ENCODE measurements around the gene KCNIP3.

KCNIP3 gene

DNA sequence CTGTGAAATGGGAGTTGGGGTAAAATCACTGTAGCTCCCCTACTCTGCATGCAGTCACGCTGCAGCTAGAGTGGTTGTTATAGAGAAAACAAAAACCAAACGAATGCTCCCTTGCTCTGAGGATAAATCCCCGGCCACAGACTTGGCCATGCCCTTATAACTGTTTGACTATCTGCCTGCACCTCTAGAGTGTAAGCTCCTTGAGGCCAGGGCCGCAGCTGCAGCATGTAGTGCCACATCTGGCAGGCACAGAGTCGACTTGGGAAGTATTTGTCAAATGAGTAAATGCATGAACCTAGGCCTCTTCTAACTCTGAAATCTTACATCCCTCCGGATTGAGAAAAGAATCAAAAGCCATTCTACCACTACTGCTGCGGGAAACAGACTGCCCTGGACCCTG, 35.9 kb downstream of the KCNIP3 start:
- POLR2A ChIA-PET, result no interaction called here
- no peak for DNase-seq (ENCODE audit: extremely low spot score)
- CTCF ChIA-PET, result interaction anchor here (1.8 kb wide), 1 partner anchor 13 kb away, joined by 5 read pairs; no protein-coding TSS in a partner anchor
- TF ChIP-seq FOXA1 (IDR thresholded peaks at IDR 0.05), result no peak
- TF ChIP-seq, protein P1, sequence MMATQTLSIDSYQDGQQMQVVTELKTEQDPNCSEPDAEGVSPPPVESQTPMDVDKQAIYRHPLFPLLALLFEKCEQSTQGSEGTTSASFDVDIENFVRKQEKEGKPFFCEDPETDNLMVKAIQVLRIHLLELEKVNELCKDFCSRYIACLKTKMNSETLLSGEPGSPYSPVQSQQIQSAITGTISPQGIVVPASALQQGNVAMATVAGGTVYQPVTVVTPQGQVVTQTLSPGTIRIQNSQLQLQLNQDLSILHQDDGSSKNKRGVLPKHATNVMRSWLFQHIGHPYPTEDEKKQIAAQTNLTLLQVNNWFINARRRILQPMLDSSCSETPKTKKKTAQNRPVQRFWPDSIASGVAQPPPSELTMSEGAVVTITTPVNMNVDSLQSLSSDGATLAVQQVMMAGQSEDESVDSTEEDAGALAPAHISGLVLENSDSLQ (IDR thresholded peaks at IDR 0.05), result no peak

DNA sequence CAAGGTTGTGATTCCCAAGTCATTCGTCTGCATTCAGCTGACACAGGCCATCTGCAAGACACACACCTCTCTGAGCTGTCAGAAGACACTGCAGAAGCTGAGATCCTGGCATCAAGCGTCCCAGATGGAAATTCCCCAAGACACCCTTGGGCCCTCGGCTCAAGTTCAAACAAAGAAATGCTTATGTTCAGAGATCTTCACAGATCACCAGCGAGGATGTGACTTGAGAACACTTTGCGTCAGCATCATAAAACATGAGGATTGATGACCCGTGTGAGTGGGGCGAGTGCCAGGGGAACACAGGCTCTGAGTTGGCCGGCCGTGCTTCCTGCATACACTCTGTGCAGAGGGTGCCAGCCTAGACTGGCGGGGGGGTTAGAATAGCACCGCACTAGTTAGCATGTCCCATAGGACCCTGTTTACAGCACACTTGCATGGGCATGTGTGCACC, 36.8 kb downstream of the KCNIP3 start:
- peak; percentile 60 for DNase-seq (ENCODE audit: extremely low spot score)

DNA sequence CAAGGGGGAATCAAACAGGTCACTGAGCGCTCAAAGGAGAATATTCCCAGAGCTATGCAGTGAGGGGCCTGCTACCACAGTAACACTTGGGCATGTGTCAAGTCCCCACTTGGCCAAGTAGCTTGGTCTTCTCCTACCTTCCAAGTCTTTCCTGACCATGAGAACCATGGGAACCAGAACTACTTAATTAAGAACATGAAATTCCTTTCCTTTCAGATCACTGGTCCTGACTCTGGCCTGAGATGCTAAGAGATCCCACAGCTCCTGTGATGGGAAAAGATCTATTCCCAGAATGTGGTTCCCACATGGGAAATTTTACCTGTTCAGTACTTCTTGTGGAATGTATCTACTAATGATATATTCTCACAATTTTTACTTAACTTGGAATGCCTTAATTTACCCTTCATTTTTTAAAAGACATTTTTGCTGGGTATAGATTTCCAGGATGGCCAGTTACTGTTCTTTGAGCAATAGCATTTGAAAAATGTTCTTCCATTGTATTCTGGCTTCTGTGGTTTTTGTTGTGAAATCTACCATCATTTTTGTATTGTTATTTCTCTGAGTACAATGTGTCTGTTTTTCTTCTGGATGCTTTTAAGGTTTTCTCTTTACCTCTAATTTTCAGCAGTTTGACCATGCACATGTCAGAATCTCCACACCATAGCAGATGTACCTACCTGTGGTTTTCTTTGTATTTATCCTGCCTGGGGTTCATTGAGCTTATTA, 37.9 kb downstream of the KCNIP3 start:
- POLR2A ChIA-PET, result no interaction called here
- no peak for DNase-seq (ENCODE audit: extremely low spot score)
- TF ChIP-seq ELF4 (IDR thresholded peaks at IDR 0.05) (no peak), L3MBTL2 (conservative IDR thresholded peaks at IDR 0.05) (no peak), CTBP1 (IDR thresholded peaks at IDR 0.05; ENCODE audit: borderline replicate concordance) (no peak), SP1 (IDR thresholded peaks at IDR 0.05) (no peak), ZNF384 (IDR thresholded peaks at IDR 0.05) (no peak), HDGF (IDR thresholded peaks at IDR 0.05; ENCODE audit: borderline replicate concordance) (no peak), BHLHE40 (IDR thresholded peaks at IDR 0.05; ENCODE audit: borderline replicate concordance) (no peak), LEF1 (IDR thresholded peaks at IDR 0.05; ENCODE audit: borderline replicate concordance) (no peak), SUZ12 (IDR thresholded peaks at IDR 0.05) (no peak), FOXM1 (IDR thresholded peaks at IDR 0.05; ENCODE audit: borderline replicate concordance) (no peak), FOXA1 (IDR thresholded peaks at IDR 0.05) (no peak), TARDBP (IDR thresholded peaks at IDR 0.05) (no peak), NFRKB (IDR thresholded peaks at IDR 0.05) (no peak)
- TF ChIP-seq, protein P1 (IDR thresholded peaks at IDR 0.05), result no peak
- CTCF ChIA-PET, result interaction anchor here (1.3 kb wide), 1 partner anchor 10 kb away, joined by 7 read pairs; no protein-coding TSS in a partner anchor

More for the DNA sequence above, 36.8 kb downstream of the KCNIP3 start:
- TF ChIP-seq ZNF384 (IDR thresholded peaks at IDR 0.05), result no peak
- TF ChIP-seq NFRKB (IDR thresholded peaks at IDR 0.05), result no peak
- no peak for TF ChIP-seq CTBP1 (IDR thresholded peaks at IDR 0.05; ENCODE audit: borderline replicate concordance)
- no peak for TF ChIP-seq TARDBP (IDR thresholded peaks at IDR 0.05)
- TF ChIP-seq FOXA1 (IDR thresholded peaks at IDR 0.05), result no peak
- 0 out of 2 replicates have a peak, but pooled peaks have one; percentile 18 for TF ChIP-seq L3MBTL2 (conservative IDR thresholded peaks at IDR 0.05)
- TF ChIP-seq, protein P1 (IDR thresholded peaks at IDR 0.05), result peak; percentile 89
- ChIA-PET POLR2A (interaction anchor here (0.6 kb wide), 1 partner anchor 69 kb away, joined by 3 read pairs; no protein-coding TSS in a partner anchor), CTCF (interaction anchor here (1.8 kb wide), 1 partner anchor 12 kb away, joined by 5 read pairs; no protein-coding TSS in a partner anchor)

DNA sequence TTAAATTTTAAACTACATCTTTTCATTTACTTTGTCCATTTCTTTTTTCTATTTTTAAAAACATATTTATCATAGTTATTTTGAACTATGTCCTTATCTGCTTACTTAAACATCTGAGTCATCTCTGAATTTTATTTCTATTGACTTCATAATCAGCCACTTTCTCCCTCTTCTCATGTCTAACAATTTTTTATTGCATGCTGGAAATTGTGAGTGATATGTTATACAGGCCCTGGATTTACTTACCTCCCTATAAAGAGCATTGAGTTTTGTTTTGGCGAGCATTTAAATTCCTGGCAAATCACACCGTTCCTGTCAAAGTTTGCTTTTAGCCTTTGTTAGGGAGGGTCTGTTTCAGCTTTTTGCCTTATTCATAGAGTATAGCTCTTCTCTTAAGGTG, 39.3 kb downstream of the KCNIP3 start:
- CTCF ChIA-PET, result interaction anchor here (1.0 kb wide), 1 partner anchor 9 kb away, joined by 6 read pairs; no protein-coding TSS in a partner anchor

DNA sequence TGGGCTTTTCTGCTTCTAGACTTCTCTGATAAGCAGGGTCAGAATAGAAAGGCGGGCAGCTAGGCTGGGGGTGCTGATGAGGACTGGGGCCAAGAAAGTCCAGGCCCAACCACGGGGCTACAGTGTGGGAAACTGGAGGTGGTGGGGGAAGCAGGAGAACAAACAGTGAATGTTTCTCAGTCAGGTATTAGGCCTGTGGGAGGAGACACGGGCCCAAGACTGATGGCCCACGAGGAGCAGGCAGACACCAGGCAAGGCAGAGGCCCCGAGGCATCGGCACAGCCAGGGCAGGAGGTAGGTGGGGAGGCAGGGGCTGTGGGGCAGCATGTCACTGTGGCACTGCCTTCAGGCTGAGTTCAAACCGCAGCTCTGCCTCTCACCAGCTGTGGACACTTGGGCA, 40.7 kb downstream of the KCNIP3 start:
- ChIA-PET CTCF (no interaction called here), POLR2A (interaction anchor here (0.9 kb wide), 1 partner anchor 8 kb away, joined by 4 read pairs; no protein-coding TSS in a partner anchor)
- no peak for DNase-seq (ENCODE audit: extremely low spot score)
- TF ChIP-seq, protein P1 (IDR thresholded peaks at IDR 0.05), result no peak
- TF ChIP-seq CTBP1 (IDR thresholded peaks at IDR 0.05; ENCODE audit: borderline replicate concordance), result no peak
- no peak for TF ChIP-seq NFRKB (IDR thresholded peaks at IDR 0.05)
- TF ChIP-seq SP1 (IDR thresholded peaks at IDR 0.05), result no peak
- no peak for TF ChIP-seq TARDBP (IDR thresholded peaks at IDR 0.05)
- TF ChIP-seq FOXK2 (IDR thresholded peaks at IDR 0.05), result no peak
- TF ChIP-seq ELF4 (IDR thresholded peaks at IDR 0.05), result no peak
- no peak for TF ChIP-seq FOXM1 (IDR thresholded peaks at IDR 0.05; ENCODE audit: borderline replicate concordance)
- no peak for TF ChIP-seq SUZ12 (IDR thresholded peaks at IDR 0.05)
- no peak for TF ChIP-seq FOXA1 (IDR thresholded peaks at IDR 0.05)
- no peak for TF ChIP-seq BHLHE40 (IDR thresholded peaks at IDR 0.05; ENCODE audit: borderline replicate concordance)
- TF ChIP-seq HDGF (IDR thresholded peaks at IDR 0.05; ENCODE audit: borderline replicate concordance), result no peak

More for the DNA sequence above, 39.3 kb downstream of the KCNIP3 start:
- POLR2A ChIA-PET, result no interaction called here
- DNase-seq (ENCODE audit: extremely low spot score), result no peak
- TF ChIP-seq SP1 (IDR thresholded peaks at IDR 0.05) (no peak), FOXA1 (IDR thresholded peaks at IDR 0.05) (no peak), TARDBP (IDR thresholded peaks at IDR 0.05) (no peak), ARNT (IDR thresholded peaks at IDR 0.05) (no peak)
- TF ChIP-seq, protein P1 (IDR thresholded peaks at IDR 0.05), result no peak
